BJ (cell line): ENCODE data around the gene MAPRE2. TPM values are rescaled to one million over a fixed set of nuclear protein-coding genes. Genes with fewer than 3 reads are reported as not detected.

Experiments
- CTCF ChIA-PET: fragments of 350-600 bp; formaldehyde crosslinking; extraction: SDS; loops from one replicate; lab custom pipeline; 2021; ENCODE audit warnings: antibody characterized with exemption, inconsistent platforms; lab: Yijun Ruan, JAX
- POLR2A ChIA-PET: fragments of 300-600 bp; sonication (Branson Sonifier 250); formaldehyde crosslinking; extraction: SDS; loops from one replicate; lab custom pipeline; 2021; ENCODE audit warnings: antibody characterized with exemption; lab: Charles Lee
- DNase-seq: peaks from one replicate; pipeline ENCODE4 v3.0.0-alpha.2; 2011; ENCODE audit warnings: low read depth
- H3K27me3 ChIP-seq: 2 replicates; pipeline ENCODE4 v1.6.0; 2011; ENCODE audit warnings: low read length; ENCODE audit not compliant: control insufficient read depth, insufficient read depth
- H3K36me3 ChIP-seq: 2 replicates; pipeline ENCODE4 v1.5.1; 2011; ENCODE audit warnings: low read length; ENCODE audit not compliant: control insufficient read depth, insufficient read depth
- H3K4me3 ChIP-seq: 2 replicates; pipeline ENCODE4 v1.5.1; 2011; ENCODE audit warnings: low read depth, mild to moderate bottlenecking, control low read depth, low read length
- CTCF ChIP-seq: IDR thresholded peaks from 2 replicates; pipeline ENCODE4 v1.5.1; 2011; ENCODE audit warnings: low read depth, mild to moderate bottlenecking, control low read depth, inconsistent platforms, low read length, moderate library complexity; ENCODE audit not compliant: insufficient read depth
- polyA plus RNA-seq: library from polyadenylated mRNA; depleted of rRNA; stranded (reverse); fragments of >200 nt; gene quantifications from 2 replicates; pipeline ENCODE4 v1.2.3, GENCODE V29; 2011

The MAPRE2 gene
- polyA plus RNA-seq, 1 experiment, result 23.8 TPM

DNA sequence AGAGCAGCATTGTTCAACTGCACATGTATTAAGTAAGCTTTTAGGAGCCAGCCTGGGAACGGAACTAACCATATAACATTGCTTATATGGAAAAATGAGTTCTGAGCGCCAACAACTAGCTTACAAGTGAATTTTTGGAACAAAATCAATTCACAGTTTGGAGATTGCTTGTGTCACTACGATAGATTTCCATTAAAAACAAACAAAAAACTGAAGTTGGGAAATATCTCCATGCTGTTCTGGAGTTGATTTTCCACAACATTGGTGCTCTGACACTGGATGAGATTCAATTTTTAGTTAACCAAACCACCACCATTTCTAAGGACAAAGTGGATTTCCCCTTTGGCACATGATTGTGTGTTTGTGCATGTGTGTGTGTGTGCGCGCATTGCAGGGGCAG is 142.7 kb downstream of the MAPRE2 start:
- ChIA-PET CTCF (no interaction called here), POLR2A (no interaction called here)
- no peak overlapping the region for H3K4me3 ChIP-seq
- no peaks in the 10 kb centered on the region for H3K36me3 ChIP-seq
- no peaks in the 10 kb centered on the region; the same call in 1 of the 2 replicates for H3K27me3 ChIP-seq
- no peak for TF ChIP-seq CTCF
- DNase-seq, result no peak

GRCh38 chr18:35185771-35186170 is 144.6 kb downstream of the MAPRE2 start:
- ChIA-PET POLR2A (no interaction called here), CTCF (no interaction called here)
- no peak overlapping the region for H3K4me3 ChIP-seq
- no peak for TF ChIP-seq CTCF
- no peaks in the 10 kb centered on the region; the same call in 1 of the 2 replicates for H3K27me3 ChIP-seq
- no peaks in the 10 kb centered on the region for H3K36me3 ChIP-seq
- DNase-seq, result no peak

GRCh38 chr18:35186291-35187034 is 145.2 kb downstream of the MAPRE2 start:
- Histone ChIP-seq H3K4me3 (no peak overlapping the region), H3K27me3 (no peaks in the 10 kb centered on the region; the same call in 1 of the 2 replicates), H3K36me3 (no peaks in the 10 kb centered on the region)
- CTCF ChIA-PET, result no interaction called here
- no peak for DNase-seq
- POLR2A ChIA-PET, result no interaction called here
- TF ChIP-seq CTCF, result no peak

DNA sequence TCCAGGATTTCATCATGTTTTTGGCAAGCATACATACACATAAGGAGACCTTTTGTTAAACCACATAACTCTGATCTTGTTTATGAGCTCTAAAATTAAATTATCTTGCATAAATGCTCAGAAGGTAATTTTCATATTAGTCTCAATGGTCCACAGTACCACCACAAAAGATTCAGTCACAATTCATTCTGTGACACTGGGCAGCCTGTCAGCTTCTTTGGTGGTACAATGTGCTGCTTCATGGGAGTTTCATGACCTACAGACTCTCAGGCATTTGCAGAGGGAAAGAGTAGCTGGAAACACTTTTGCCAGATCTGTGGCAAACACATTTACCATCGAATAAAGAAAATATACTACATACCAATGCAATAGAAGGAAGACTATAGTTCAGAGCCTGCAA is 148.3 kb downstream of the MAPRE2 start:
- no peak for TF ChIP-seq CTCF
- ChIA-PET POLR2A (no interaction called here), CTCF (interaction anchor here (1.1 kb wide), 1 partner anchor 18 kb away, joined by 3 read pairs; no protein-coding TSS in a partner anchor)
- Histone ChIP-seq H3K27me3 (0 out of 2 replicates have a peak, but pooled peaks cover 2% of the 10 kb centered on the region), H3K4me3 (no peak overlapping the region), H3K36me3 (no peaks in the 10 kb centered on the region)
- DNase-seq, result no peak

- H3K4me3 ChIP-seq, result no peak overlapping the region
- no peak for TF ChIP-seq CTCF
- no peaks in the 10 kb centered on the region for H3K36me3 ChIP-seq
- DNase-seq, result no peak
- 0 out of 2 replicates have a peak, but pooled peaks cover 2% of the 10 kb centered on the region for H3K27me3 ChIP-seq
- ChIA-PET CTCF (no interaction called here), POLR2A (no interaction called here)
Measured at GRCh38 chr18:35190948-35191697, 149.9 kb downstream of the MAPRE2 start.
